Measurements from ENCODE around the gene LHX4.

Gene LHX4

DNA sequence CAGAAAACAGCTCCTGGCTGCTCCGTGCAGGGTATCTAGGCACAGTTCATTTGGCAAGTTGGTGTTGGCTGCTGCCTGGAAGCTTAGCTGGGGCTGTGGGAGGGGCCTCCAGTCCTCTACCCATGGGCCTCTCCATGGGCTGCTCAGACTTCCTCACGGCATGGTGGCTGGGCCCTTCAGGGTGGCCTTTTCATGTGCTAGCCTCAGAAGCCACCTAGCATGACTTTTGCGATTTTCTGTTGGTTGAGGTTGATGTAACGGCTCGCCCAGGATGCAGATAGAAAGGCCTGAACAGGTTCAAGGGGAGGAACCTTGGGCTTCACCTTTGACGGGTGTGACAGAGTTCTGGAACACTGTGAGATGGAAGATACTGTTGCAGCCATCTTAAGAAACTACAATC is 25.8 kb upstream of the LHX4 start:
- Histone ChIP-seq H3K4me3 (no peak overlapping the region), H3K27ac (no peak overlapping the region)
- DNase-seq (ENCODE audit: low spot score): no peak
- TF ChIP-seq, protein P1, sequence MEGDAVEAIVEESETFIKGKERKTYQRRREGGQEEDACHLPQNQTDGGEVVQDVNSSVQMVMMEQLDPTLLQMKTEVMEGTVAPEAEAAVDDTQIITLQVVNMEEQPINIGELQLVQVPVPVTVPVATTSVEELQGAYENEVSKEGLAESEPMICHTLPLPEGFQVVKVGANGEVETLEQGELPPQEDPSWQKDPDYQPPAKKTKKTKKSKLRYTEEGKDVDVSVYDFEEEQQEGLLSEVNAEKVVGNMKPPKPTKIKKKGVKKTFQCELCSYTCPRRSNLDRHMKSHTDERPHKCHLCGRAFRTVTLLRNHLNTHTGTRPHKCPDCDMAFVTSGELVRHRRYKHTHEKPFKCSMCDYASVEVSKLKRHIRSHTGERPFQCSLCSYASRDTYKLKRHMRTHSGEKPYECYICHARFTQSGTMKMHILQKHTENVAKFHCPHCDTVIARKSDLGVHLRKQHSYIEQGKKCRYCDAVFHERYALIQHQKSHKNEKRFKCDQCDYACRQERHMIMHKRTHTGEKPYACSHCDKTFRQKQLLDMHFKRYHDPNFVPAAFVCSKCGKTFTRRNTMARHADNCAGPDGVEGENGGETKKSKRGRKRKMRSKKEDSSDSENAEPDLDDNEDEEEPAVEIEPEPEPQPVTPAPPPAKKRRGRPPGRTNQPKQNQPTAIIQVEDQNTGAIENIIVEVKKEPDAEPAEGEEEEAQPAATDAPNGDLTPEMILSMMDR (IDR thresholded peaks at IDR 0.05): no peak

DNA sequence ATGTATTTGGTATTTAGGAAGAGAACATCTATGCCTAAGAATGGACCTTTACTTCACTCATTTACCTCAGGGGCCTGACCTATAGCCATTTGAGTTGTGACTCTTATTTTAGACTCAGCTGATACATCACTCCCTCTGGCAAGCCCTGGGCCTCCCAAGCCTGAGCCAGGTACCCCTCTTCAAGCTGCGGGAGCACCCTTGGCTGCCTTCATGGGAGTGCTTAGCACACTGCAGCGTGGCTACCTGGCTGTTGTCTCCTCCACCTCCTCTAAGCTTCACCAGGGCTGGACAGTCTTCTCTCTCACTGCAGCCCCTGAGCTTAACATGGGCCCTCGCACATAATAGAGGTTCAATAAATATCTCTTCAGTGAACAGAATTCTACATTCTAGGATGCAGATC is 23.5 kb upstream of the LHX4 start:
- TF ChIP-seq, protein P1 (IDR thresholded peaks at IDR 0.05): no peak
- H3K27ac ChIP-seq: no peak overlapping the region

DNA sequence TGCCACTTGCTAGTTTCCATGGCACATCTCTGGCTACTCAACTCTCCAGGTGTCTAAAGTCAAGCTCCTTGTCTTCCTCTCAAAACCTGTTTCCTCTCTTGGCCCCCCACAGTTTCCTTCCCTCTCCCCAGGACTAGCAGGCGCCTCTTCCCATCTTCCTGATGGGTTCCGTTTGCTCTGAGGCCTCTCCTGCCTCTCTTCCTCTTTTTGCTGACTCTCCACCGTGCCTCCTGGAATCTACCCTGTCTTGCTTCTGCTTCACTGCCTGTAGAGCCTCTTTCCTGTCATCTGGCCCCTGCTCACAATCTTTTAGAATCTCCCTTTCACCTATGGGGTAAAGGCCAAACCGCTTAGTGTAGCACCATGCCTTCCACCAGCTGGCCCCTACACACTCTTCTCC is 21.8 kb upstream of the LHX4 start:
- TF ChIP-seq, protein P1 (IDR thresholded peaks at IDR 0.05): no peak
- Histone ChIP-seq H3K4me3 (no peak overlapping the region), H3K27ac (no peak overlapping the region)
- DNase-seq (ENCODE audit: low spot score): no peak

More for the DNA sequence above, 23.5 kb upstream of the LHX4 start:
- H3K4me3 ChIP-seq: no peak overlapping the region
- no peak for DNase-seq (ENCODE audit: low spot score)

DNA sequence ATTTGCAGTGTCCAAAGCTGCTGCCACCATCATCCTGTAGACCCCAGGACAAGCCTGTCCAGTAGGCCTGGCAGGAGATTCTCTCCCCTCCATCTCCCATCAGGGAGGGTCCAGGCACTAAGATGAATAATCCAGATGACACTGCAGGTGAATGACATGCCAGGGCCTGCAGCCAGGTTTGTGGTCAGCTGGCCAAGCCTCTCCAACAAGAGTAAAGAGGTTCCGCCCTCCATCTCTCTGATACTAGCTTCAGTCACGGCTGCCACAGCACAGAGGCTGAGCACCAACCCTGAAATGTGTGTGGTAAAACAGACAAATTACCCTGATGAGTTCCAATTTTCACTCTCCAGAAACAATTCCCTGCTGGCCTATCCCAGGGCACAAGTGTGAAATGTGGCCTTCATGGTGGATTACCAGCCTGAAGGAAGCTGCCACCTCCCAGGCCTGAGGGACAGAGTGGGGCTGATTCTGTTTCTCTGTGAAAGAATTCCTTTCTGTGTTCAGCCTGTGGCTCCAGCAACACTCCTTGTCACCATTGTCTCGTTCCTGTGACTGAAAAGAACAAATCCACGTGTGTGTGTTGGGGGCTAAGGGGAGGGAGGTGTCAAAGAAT is 19.9 kb upstream of the LHX4 start:
- TF ChIP-seq, protein P1 (IDR thresholded peaks at IDR 0.05): no peak
- no peak for DNase-seq (ENCODE audit: low spot score)

DNA sequence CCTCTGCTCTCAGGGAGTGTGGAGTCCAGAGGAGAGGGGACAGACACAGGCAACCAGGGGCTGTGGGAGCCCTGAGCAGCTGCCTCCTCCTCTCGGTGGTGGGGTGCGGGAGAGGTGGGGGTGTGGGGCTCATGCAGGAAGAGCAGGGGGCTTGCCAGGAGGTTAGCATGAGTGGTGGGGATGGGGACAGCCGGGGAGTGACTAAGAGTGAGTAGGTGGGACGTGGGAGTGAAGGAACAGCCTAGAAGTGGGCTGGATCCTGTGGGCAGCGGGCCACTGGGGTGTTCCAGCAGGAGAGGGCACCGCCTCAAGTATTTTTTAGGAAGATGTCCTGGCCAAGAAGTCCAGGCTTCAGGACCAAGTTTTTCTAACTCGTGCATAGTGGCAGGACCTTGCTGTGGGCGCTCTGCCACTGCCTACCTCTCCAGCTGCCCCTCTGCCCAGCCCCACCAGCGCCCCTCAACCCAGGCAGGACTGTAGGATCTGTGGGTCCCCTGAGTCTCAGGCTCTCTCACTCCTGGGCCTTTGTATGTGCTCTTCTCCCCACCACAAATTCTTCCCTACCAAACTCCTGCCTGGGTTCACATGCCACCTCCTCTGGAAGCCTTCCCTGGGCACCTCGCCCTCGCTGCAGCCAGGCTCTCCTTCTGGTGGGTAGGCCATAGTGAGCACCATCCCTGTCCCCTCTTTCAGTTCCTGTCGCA is 18.8 kb upstream of the LHX4 start:
- H3K27ac ChIP-seq: no peak overlapping the region
- no peak overlapping the region for H3K4me3 ChIP-seq
- TF ChIP-seq, protein P1 (IDR thresholded peaks at IDR 0.05): no peak
- no peak for DNase-seq (ENCODE audit: low spot score)

More for the DNA sequence above, 19.9 kb upstream of the LHX4 start:
- Histone ChIP-seq H3K4me3 (no peak overlapping the region), H3K27ac (no peak overlapping the region)

DNA sequence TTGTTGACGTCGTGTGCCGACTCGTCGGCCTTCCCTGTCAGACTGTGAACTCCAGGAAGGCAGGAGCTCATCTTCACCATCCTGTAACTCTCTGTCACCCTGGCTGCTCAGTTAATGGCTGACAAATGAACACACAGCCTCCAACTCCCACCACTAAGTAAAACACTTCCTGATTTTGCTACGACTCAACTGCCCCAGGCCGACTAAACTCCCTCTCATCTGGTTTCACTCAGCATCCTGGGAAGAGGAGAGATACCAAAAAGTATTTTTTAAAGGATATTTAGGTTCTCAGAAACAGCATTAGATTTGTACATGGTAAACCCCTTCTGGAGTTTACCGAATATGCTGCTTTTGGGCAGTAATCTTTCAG is 18.2 kb upstream of the LHX4 start:
- no peak for DNase-seq (ENCODE audit: low spot score)
- Histone ChIP-seq H3K27ac (no peak overlapping the region), H3K4me3 (no peak overlapping the region)
- TF ChIP-seq, protein P1 (IDR thresholded peaks at IDR 0.05): no peak

All from coronary artery (tissue), 2 donors.